GM12801 (cell line): Measurements from ENCODE around the gene CTAG1B.
"Not testable (repeated sequence)": the region's sequence is repeated elsewhere in the genome, so short reads cannot be mapped to it uniquely, and the experiment has no call there.

Experiments used
- TF ChIP-seq, protein P1 (sequence below): IDR thresholded peaks from one replicate; pipeline ENCODE4 v1.5.1; 2011; ENCODE audit warnings: control low read depth; ENCODE audit not compliant: insufficient read length; ENCODE audit errors: extremely low read depth

Gene CTAG1B

GRCh38 chrX:154619182-154619581, at the start of gene CTAG1B:
Gene CTAG1B, minus strand, starts transcription at chrX:154619282. Its CDS starts 64 bp downstream, at chrX:154619218.
- TF ChIP-seq, protein P1, sequence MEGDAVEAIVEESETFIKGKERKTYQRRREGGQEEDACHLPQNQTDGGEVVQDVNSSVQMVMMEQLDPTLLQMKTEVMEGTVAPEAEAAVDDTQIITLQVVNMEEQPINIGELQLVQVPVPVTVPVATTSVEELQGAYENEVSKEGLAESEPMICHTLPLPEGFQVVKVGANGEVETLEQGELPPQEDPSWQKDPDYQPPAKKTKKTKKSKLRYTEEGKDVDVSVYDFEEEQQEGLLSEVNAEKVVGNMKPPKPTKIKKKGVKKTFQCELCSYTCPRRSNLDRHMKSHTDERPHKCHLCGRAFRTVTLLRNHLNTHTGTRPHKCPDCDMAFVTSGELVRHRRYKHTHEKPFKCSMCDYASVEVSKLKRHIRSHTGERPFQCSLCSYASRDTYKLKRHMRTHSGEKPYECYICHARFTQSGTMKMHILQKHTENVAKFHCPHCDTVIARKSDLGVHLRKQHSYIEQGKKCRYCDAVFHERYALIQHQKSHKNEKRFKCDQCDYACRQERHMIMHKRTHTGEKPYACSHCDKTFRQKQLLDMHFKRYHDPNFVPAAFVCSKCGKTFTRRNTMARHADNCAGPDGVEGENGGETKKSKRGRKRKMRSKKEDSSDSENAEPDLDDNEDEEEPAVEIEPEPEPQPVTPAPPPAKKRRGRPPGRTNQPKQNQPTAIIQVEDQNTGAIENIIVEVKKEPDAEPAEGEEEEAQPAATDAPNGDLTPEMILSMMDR: not testable (repeated sequence)

DNA sequence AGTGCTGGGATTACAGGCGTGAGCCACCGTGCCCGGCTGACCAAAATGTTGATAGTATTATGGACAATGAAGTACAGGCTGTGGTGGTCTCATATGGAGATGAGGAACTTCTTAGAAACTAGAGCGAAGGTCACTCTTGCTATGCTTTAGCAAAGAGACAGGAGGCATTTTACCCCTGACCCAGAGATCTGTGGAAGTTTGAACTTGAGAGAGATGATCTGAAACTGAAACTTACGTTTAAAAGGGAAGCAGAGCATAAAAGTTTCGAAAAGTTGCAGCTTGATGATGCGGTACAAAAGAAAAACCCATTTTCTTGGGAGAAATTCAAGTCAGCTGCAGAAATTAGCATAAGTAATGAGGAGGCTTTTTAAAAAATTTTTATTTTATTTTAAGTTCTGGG, 42.8 kb upstream of the CTAG1B start:
- TF ChIP-seq, protein P1: no peak

- TF ChIP-seq, protein P1: no peak
Observed at GRCh38 chrX:154661170-154661569, 42.1 kb upstream of the CTAG1B start.

- TF ChIP-seq, protein P1: no peak
Observed at GRCh38 chrX:154660541-154660940, 41.5 kb upstream of the CTAG1B start.

GRCh38 chrX:154658957-154659356, 39.9 kb upstream of the CTAG1B start:
- TF ChIP-seq, protein P1: no peak

- TF ChIP-seq, protein P1: no peak
Observed at GRCh38 chrX:154658187-154658586, 39.1 kb upstream of the CTAG1B start.

DNA sequence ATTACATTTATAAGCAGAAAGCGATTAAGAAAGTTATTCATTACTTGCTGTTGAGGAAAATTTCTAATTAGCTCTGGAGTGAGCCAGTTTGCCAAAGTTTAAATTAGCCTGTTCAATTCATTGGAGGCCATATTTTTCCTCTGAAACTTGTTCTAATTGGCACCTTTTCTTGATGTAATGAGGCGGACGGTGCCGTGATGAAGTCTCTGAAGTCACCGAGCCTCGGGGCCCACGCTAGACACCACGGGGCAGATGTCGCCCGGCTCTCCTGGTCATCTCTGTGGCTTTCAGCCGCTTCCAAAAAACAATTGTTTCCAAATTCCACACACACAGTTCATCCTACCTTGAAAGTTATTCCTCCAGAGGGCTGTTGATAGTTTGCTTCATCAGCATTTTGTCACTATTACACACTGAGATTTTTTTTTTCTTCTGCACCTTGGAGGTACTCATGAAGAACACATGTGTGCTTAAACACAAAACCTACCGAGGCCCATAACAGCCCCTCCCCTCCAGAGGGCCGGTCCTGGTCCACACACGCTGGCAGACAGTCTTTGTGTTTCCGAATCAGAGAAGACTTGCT, 38.2 kb upstream of the CTAG1B start:
- TF ChIP-seq, protein P1: no peak
